Measurements from ENCODE around the gene NBDY. TPM values are rescaled to one million over a fixed set of nuclear protein-coding genes. Genes with fewer than 3 reads are reported as not detected.
A peak's percentile ranks its signal among the peaks of the same experiment; 100 is the strongest.
"Not testable (repeated sequence)": the region's sequence is repeated elsewhere in the genome, so short reads cannot be mapped to it uniquely, and the experiment has no call there.

The NBDY gene
- 10 to 100 TPM in 2 of 4 donors, 1 to 10 TPM in 2; 5.3 to 15.6 (median 8.5) TPM for total RNA-seq
- polyA plus RNA-seq = 1 to 10 TPM; 5.2 to 7.7 (median 6.5) TPM
- long read RNA-seq, donor 1, partial matches to known transcripts = 0 of 2 reads
- long read RNA-seq, donor 1, other reads (novel, unspliced or antisense) = 1 of 2 reads
- long read RNA-seq, donor 2, transcript NBDY-201 (3 exons, 1,529 nt) = major isoform, 7 of 10 reads
- long read RNA-seq, donor 2, partial matches to known transcripts = 1 of 10 reads
- long read RNA-seq, donor 2, other reads (novel, unspliced or antisense) = 2 of 10 reads

GRCh38 chrX:56729152-56729850 is at the start of gene NBDY:
Gene NBDY (plus strand): TSS chrX:56729243. CDS start chrX:56729354, 111 bp downstream.
- WGBS, 3 donors = 0 to 14% (median 1%) methylated on average over 14 to 23 of the region's 23 CpGs
- intact Hi-C loops (cut with DNase I) = loop anchor here in 1 of 2 donors (5.0 kb wide), 1 partner anchor 447 kb away; no protein-coding TSS in a partner anchor
- no peak for TF ChIP-seq CTCF (IDR thresholded peaks at IDR 0.05)
- no peaks in the 10 kb centered on the region for H3K4me1 ChIP-seq
- peak within 1 kb of the TSS; percentile 54 for H3K27ac ChIP-seq
- peaks cover 0 to 57% (median 0%) of the 10 kb centered on the region in 3 donors for H3K27me3 ChIP-seq (ENCODE audit: insufficient read depth in 3 of 3, low read length in 2 of 3)
- no peaks in the 10 kb centered on the region for H3K9me3 ChIP-seq
- DNase-seq (peak; percentile 16 to 48), ATAC-seq (peak in 3 of 4 donors; percentile 66 to 83 (median 71))
- peak within 1 kb of the TSS; percentile 67 for H3K4me3 ChIP-seq
- no peaks in the 10 kb centered on the region for H3K36me3 ChIP-seq (ENCODE audit: insufficient read depth in 1 of 2, low read depth in 1 of 2)

- H3K27ac ChIP-seq; H3K4me1 ChIP-seq; H3K36me3 ChIP-seq (ENCODE audit: insufficient read depth in 1 of 2, low read depth in 1 of 2); DNase-seq; H3K9me3 ChIP-seq; ATAC-seq; H3K4me3 ChIP-seq; intact Hi-C loops (cut with DNase I): not testable (repeated sequence)
- H3K27me3 ChIP-seq (ENCODE audit: insufficient read depth in 3 of 3, low read length in 2 of 3) = peaks cover 0 to 11% (median 0%) of the 10 kb centered on the region in 3 donors
- 51 to 88% (median 71%) methylated on average over 4 of the region's 4 CpGs for WGBS, 3 donors
Observed at GRCh38 chrX:56704530-56704929, 24.5 kb upstream of the NBDY start.

GRCh38 chrX:56726605-56727004 is 2.4 kb upstream of the NBDY start:
- H3K27me3 ChIP-seq (ENCODE audit: insufficient read depth in 3 of 3, low read length in 2 of 3) = peaks cover 0 to 49% (median 0%) of the 10 kb centered on the region in 3 donors
- H3K4me1 ChIP-seq = no peaks in the 10 kb centered on the region
- H3K9me3 ChIP-seq = peaks cover 6% of the 10 kb centered on the region
- DNase-seq (no peak), ATAC-seq (peak in 1 of 4 donors; percentile 58)
- no peaks in the 10 kb centered on the region for H3K36me3 ChIP-seq (ENCODE audit: insufficient read depth in 1 of 2, low read depth in 1 of 2)
- 0 to 4% (median 0%) methylated on average over 1 of the region's 1 CpG for WGBS, 3 donors
- intact Hi-C loops (cut with DNase I) = loop anchor here in 1 of 2 donors (5.0 kb wide), 1 partner anchor 444 kb away; no protein-coding TSS in a partner anchor
- H3K4me3 ChIP-seq = no peak overlapping the region
- H3K27ac ChIP-seq = no peak overlapping the region
- TF ChIP-seq CTCF (IDR thresholded peaks at IDR 0.05) = peak; percentile 65

GRCh38 chrX:56727531-56727930 is 1.5 kb upstream of the NBDY start:
- WGBS, 3 donors = 63 to 75% (median 65%) methylated on average over 3 of the region's 3 CpGs
- H3K27me3 ChIP-seq (ENCODE audit: insufficient read depth in 3 of 3, low read length in 2 of 3) = peaks cover 0 to 56% (median 0%) of the 10 kb centered on the region in 3 donors
- no peaks in the 10 kb centered on the region for H3K4me1 ChIP-seq
- H3K4me3 ChIP-seq = no peak overlapping the region
- intact Hi-C loops (cut with DNase I) = loop anchor here in 1 of 2 donors (5.0 kb wide), 1 partner anchor 445 kb away; no protein-coding TSS in a partner anchor
- H3K27ac ChIP-seq = no peak overlapping the region
- no peaks in the 10 kb centered on the region for H3K36me3 ChIP-seq (ENCODE audit: insufficient read depth in 1 of 2, low read depth in 1 of 2)
- peaks cover 6% of the 10 kb centered on the region for H3K9me3 ChIP-seq
- DNase-seq = no peak
- ATAC-seq = no peak
- TF ChIP-seq CTCF (IDR thresholded peaks at IDR 0.05) = no peak

GRCh38 chrX:56728321-56728720 is 722 bp upstream of the NBDY start:
- ATAC-seq (no peak), DNase-seq (no peak)
- Histone ChIP-seq H3K4me3 (peak overlapping the region; percentile 67), H3K36me3 (ENCODE audit: insufficient read depth in 1 of 2, low read depth in 1 of 2) (no peaks in the 10 kb centered on the region), H3K27ac (no peak overlapping the region), H3K27me3 (ENCODE audit: insufficient read depth in 3 of 3, low read length in 2 of 3) (peaks cover 0 to 60% (median 0%) of the 10 kb centered on the region in 3 donors), H3K9me3 (peaks cover 4% of the 10 kb centered on the region), H3K4me1 (no peaks in the 10 kb centered on the region)
- WGBS, 3 donors = 22 to 29% (median 26%) methylated on average over 2 of the region's 2 CpGs
- intact Hi-C loops (cut with DNase I) = loop anchor here in 1 of 2 donors (5.0 kb wide), 1 partner anchor 446 kb away; no protein-coding TSS in a partner anchor
- no peak for TF ChIP-seq CTCF (IDR thresholded peaks at IDR 0.05)
